Hepatocyte (in vitro differentiated cells): ENCODE results near the gene CYS1.

Experiments used
- EZH2 ChIP-seq: fragments of 200-600 bp; sonication (generic); IDR thresholded peaks from 2 replicates; pipeline ENCODE4 v1.6.1; 2016; ENCODE audit warnings: antibody characterized with exemption, mild to moderate bottlenecking, borderline replicate concordance
- TF ChIP-seq, protein P1 (sequence below): fragments of 200-600 bp; sonication (generic); IDR thresholded peaks from 2 replicates; pipeline ENCODE4 v1.5.1; 2016; ENCODE audit warnings: antibody characterized with exemption, mild to moderate bottlenecking; ENCODE audit not compliant: poor library complexity

DNA sequence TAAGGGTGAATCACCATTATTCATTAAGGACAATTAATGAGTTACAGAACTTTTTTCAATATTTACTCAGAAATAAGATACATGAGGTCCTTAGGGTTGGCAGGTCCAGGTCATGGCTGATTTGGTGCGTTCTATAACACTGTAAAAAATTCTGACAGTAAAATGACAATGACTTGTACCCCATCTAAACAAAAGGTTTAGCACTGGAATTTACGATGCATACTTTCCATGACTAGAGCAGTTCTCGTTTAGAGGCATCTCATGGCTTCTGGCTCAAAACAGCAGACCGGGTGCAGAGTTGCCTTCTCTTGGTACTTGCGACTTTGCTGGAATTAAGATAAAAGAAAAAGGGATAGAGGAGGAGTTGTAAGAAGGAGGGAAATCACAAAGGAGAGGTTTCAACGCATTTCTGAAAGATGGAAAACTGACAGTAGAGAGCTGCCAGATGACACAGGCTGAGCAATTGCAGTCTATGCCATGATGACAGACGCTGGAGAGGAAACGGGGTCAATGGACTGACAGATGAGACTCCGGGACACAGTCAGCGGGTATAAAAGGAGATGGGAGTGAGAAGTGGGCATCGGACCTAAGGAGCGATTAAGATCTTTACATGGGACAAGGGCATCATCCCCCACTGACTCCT is 4.1 kb upstream of the CYS1 start:
- TF ChIP-seq, protein P1, sequence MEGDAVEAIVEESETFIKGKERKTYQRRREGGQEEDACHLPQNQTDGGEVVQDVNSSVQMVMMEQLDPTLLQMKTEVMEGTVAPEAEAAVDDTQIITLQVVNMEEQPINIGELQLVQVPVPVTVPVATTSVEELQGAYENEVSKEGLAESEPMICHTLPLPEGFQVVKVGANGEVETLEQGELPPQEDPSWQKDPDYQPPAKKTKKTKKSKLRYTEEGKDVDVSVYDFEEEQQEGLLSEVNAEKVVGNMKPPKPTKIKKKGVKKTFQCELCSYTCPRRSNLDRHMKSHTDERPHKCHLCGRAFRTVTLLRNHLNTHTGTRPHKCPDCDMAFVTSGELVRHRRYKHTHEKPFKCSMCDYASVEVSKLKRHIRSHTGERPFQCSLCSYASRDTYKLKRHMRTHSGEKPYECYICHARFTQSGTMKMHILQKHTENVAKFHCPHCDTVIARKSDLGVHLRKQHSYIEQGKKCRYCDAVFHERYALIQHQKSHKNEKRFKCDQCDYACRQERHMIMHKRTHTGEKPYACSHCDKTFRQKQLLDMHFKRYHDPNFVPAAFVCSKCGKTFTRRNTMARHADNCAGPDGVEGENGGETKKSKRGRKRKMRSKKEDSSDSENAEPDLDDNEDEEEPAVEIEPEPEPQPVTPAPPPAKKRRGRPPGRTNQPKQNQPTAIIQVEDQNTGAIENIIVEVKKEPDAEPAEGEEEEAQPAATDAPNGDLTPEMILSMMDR = no peak
- TF ChIP-seq EZH2 = no peak
